GM23338 (cell line): ENCODE data around the gene KLHDC1.
"Not testable (repeated sequence)": the region's sequence is repeated elsewhere in the genome, so short reads cannot be mapped to it uniquely, and the experiment has no call there.

ENCODE experiments used
- CREB1 ChIP-seq: fragments of 250-450 bp; sonication (Bioruptor Pico); IDR thresholded peaks from 2 replicates; pipeline ENCODE4 v1.5.0; 2020; ENCODE audit warnings: low read depth, mild to moderate bottlenecking, moderate library complexity
- EZH2 ChIP-seq: fragments of 200-600 bp; sonication (generic); IDR thresholded peaks from one replicate; pipeline ENCODE4 v1.8.0; 2017; ENCODE audit warnings: antibody characterized with exemption, mild to moderate bottlenecking, low read depth; ENCODE audit not compliant: unreplicated experiment
- EZH2phosphoT487 ChIP-seq: fragments of 200-600 bp; sonication (generic); IDR thresholded peaks from one replicate; pipeline ENCODE4 v1.8.1; 2018; ENCODE audit warnings: antibody characterized with exemption; ENCODE audit not compliant: unreplicated experiment
- JUNB ChIP-seq: IDR thresholded peaks from one replicate; pipeline ENCODE4 v1.6.1; 2016; ENCODE audit warnings: antibody characterized with exemption; ENCODE audit not compliant: unreplicated experiment
- POLR2AphosphoS5 ChIP-seq: IDR thresholded peaks from 2 replicates; pipeline ENCODE4 v1.6.1; 2016; ENCODE audit warnings: antibody characterized with exemption, low read depth
- TF ChIP-seq, protein P1 (sequence below), 2 experiments: fragments of 200-600 bp in 1 of 2; sonication (generic) in 1 of 2; conservative IDR thresholded peaks; 2 replicates each; pipeline versions ENCODE4 v1.5.1 to v1.6.1; 2016 to 2017; ENCODE audit warnings: antibody characterized with exemption in 2 of 2, low read depth in 2 of 2, mild to moderate bottlenecking in 2 of 2, moderate library complexity in 1 of 2
- TF ChIP-seq, protein P2 (sequence below): IDR thresholded peaks from 2 replicates; pipeline ENCODE4 v1.6.1; 2016; ENCODE audit warnings: antibody characterized with exemption
- TF ChIP-seq, protein P3 (sequence below): IDR thresholded peaks from one replicate; pipeline ENCODE4 v1.6.1; 2018; ENCODE audit warnings: antibody characterized with exemption; ENCODE audit not compliant: unreplicated experiment

DNA sequence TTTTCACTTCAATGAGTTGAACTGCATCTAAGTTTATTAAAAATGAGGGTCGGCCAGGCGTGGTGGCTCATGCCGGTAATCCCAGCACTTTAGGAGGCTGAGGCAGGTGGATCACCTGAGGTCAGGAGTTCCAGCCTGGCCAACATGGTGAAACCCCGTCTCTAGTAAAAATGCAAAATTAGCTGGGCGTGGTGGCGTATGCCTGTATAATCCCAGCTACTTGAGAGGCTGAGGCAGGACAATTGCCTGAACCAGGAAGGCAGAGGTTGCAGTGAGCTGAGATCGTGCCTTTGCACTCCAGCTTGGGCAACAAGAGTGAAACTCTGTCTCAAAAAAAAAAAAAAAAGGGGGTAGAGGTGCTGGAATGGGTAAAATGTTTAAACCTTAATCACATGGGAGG lies 88.1 kb downstream of the KLHDC1 start:
- TF ChIP-seq, protein P1, sequence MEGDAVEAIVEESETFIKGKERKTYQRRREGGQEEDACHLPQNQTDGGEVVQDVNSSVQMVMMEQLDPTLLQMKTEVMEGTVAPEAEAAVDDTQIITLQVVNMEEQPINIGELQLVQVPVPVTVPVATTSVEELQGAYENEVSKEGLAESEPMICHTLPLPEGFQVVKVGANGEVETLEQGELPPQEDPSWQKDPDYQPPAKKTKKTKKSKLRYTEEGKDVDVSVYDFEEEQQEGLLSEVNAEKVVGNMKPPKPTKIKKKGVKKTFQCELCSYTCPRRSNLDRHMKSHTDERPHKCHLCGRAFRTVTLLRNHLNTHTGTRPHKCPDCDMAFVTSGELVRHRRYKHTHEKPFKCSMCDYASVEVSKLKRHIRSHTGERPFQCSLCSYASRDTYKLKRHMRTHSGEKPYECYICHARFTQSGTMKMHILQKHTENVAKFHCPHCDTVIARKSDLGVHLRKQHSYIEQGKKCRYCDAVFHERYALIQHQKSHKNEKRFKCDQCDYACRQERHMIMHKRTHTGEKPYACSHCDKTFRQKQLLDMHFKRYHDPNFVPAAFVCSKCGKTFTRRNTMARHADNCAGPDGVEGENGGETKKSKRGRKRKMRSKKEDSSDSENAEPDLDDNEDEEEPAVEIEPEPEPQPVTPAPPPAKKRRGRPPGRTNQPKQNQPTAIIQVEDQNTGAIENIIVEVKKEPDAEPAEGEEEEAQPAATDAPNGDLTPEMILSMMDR (conservative IDR thresholded peaks at IDR 0.05; ENCODE audit: low read depth in 2 of 2) = not testable (repeated sequence)
- not testable (repeated sequence) for TF ChIP-seq EZH2; JUNB; POLR2AphosphoS5; EZH2phosphoT487; CREB1 (CRISPR knock-in tag)
- TF ChIP-seq, protein P2, sequence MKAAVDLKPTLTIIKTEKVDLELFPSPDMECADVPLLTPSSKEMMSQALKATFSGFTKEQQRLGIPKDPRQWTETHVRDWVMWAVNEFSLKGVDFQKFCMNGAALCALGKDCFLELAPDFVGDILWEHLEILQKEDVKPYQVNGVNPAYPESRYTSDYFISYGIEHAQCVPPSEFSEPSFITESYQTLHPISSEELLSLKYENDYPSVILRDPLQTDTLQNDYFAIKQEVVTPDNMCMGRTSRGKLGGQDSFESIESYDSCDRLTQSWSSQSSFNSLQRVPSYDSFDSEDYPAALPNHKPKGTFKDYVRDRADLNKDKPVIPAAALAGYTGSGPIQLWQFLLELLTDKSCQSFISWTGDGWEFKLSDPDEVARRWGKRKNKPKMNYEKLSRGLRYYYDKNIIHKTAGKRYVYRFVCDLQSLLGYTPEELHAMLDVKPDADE = not testable (repeated sequence)
- TF ChIP-seq, protein P3, sequence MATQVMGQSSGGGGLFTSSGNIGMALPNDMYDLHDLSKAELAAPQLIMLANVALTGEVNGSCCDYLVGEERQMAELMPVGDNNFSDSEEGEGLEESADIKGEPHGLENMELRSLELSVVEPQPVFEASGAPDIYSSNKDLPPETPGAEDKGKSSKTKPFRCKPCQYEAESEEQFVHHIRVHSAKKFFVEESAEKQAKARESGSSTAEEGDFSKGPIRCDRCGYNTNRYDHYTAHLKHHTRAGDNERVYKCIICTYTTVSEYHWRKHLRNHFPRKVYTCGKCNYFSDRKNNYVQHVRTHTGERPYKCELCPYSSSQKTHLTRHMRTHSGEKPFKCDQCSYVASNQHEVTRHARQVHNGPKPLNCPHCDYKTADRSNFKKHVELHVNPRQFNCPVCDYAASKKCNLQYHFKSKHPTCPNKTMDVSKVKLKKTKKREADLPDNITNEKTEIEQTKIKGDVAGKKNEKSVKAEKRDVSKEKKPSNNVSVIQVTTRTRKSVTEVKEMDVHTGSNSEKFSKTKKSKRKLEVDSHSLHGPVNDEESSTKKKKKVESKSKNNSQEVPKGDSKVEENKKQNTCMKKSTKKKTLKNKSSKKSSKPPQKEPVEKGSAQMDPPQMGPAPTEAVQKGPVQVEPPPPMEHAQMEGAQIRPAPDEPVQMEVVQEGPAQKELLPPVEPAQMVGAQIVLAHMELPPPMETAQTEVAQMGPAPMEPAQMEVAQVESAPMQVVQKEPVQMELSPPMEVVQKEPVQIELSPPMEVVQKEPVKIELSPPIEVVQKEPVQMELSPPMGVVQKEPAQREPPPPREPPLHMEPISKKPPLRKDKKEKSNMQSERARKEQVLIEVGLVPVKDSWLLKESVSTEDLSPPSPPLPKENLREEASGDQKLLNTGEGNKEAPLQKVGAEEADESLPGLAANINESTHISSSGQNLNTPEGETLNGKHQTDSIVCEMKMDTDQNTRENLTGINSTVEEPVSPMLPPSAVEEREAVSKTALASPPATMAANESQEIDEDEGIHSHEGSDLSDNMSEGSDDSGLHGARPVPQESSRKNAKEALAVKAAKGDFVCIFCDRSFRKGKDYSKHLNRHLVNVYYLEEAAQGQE = not testable (repeated sequence)
